ENCODE data around the gene PIP5K1B. TPM values are rescaled to one million over a fixed set of nuclear protein-coding genes. Genes with fewer than 3 reads are reported as not detected.

Gene PIP5K1B
- total and polyA plus RNA-seq, 2 experiments from 2014 or later: 1.3 to 2.8 TPM

DNA sequence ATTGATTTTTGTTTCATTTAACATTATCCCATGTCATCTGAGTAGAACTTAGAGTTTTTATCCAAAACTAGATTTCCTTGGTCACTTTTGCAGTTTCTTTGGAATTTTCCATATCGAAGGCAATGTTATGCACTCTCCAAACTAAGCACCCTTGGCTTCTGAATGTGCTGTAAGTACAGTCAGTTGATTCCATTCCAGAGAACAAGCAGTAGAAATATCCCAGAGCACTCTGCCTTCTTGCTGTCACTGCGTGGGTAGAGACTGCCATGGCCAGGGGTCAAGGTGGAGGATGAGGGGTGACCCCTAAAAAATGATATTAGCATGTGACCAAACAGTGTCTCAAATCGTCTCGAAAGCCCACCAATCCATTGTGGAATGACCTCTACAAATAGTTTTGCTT is 36.2 kb downstream of the PIP5K1B start (continued):
- no peak for TF ChIP-seq JUNB (IDR thresholded peaks at IDR 0.05; ENCODE audit: unreplicated experiment)
- TF ChIP-seq, protein P1, sequence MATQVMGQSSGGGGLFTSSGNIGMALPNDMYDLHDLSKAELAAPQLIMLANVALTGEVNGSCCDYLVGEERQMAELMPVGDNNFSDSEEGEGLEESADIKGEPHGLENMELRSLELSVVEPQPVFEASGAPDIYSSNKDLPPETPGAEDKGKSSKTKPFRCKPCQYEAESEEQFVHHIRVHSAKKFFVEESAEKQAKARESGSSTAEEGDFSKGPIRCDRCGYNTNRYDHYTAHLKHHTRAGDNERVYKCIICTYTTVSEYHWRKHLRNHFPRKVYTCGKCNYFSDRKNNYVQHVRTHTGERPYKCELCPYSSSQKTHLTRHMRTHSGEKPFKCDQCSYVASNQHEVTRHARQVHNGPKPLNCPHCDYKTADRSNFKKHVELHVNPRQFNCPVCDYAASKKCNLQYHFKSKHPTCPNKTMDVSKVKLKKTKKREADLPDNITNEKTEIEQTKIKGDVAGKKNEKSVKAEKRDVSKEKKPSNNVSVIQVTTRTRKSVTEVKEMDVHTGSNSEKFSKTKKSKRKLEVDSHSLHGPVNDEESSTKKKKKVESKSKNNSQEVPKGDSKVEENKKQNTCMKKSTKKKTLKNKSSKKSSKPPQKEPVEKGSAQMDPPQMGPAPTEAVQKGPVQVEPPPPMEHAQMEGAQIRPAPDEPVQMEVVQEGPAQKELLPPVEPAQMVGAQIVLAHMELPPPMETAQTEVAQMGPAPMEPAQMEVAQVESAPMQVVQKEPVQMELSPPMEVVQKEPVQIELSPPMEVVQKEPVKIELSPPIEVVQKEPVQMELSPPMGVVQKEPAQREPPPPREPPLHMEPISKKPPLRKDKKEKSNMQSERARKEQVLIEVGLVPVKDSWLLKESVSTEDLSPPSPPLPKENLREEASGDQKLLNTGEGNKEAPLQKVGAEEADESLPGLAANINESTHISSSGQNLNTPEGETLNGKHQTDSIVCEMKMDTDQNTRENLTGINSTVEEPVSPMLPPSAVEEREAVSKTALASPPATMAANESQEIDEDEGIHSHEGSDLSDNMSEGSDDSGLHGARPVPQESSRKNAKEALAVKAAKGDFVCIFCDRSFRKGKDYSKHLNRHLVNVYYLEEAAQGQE (IDR thresholded peaks at IDR 0.05; ENCODE audit: unreplicated experiment): no peak
- TF ChIP-seq ZNF331 (CRISPR knock-in tag; IDR thresholded peaks at IDR 0.05; ENCODE audit: low read depth): no peak
- TF ChIP-seq CREB1 (CRISPR knock-in tag; IDR thresholded peaks at IDR 0.05; ENCODE audit: low read depth): no peak

DNA sequence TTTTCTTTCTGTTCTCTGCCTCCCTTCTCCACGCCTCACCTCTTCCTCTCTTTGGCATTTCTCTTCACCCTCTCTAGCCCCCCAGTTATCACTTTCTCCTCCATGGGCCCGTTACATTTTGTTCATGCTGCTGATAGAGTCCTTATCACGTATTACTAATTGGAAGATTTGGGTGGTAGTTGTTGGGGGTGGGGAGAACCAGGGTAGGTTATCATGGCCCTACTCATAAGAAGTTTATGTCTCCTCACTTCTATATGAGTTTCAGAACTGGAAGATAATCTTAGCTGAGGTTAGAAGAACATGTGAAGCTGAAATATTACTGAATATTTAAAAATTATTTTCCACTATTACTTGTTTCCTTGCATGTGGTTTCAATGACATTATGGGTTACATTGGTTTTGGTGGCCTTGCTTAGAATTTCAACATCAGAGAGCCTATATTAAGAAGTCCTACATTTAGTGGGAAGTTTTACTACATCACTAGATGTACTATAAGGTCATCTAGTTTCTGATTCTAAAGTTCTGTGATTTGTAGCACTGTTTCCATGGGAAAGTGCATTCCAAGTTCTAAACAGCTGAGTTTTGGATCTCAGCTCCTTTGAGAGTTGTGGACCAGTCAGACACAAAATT is 36.8 kb downstream of the PIP5K1B start:
- no peaks in the 10 kb centered on the region for H3K27me3 ChIP-seq (ENCODE audit: insufficient read depth)
- Mint-ChIP-seq H3K27ac (no peak overlapping the region), H3K4me3 (no peak overlapping the region), H3K4me1 (peaks cover 20% of the 10 kb centered on the region), H3K27me3 (ENCODE audit: insufficient read depth, low read depth, poor library complexity) (peaks cover 2% of the 10 kb centered on the region), H3K9me3 (no peaks in the 10 kb centered on the region), H3K36me3 (ENCODE audit: low read depth) (no peaks in the 10 kb centered on the region)
- H3K9me2 ChIP-seq (ENCODE audit: insufficient read depth): 0 out of 2 replicates have a peak, but pooled peaks cover 6% of the 10 kb centered on the region
- H3F3A ChIP-seq (replicated peaks; ENCODE audit: low read depth): no peaks in the 10 kb centered on the region
- TF ChIP-seq ZNF331 (CRISPR knock-in tag; IDR thresholded peaks at IDR 0.05; ENCODE audit: low read depth) (no peak), POLR2AphosphoS5 (IDR thresholded peaks at IDR 0.05; ENCODE audit: low read depth) (no peak), STAT1 (IDR thresholded peaks at IDR 0.05; ENCODE audit: unreplicated experiment) (no peak), ZNF114 (CRISPR knock-in tag; IDR thresholded peaks at IDR 0.05) (no peak), JUNB (IDR thresholded peaks at IDR 0.05; ENCODE audit: unreplicated experiment) (no peak)
- TF ChIP-seq, protein P2, sequence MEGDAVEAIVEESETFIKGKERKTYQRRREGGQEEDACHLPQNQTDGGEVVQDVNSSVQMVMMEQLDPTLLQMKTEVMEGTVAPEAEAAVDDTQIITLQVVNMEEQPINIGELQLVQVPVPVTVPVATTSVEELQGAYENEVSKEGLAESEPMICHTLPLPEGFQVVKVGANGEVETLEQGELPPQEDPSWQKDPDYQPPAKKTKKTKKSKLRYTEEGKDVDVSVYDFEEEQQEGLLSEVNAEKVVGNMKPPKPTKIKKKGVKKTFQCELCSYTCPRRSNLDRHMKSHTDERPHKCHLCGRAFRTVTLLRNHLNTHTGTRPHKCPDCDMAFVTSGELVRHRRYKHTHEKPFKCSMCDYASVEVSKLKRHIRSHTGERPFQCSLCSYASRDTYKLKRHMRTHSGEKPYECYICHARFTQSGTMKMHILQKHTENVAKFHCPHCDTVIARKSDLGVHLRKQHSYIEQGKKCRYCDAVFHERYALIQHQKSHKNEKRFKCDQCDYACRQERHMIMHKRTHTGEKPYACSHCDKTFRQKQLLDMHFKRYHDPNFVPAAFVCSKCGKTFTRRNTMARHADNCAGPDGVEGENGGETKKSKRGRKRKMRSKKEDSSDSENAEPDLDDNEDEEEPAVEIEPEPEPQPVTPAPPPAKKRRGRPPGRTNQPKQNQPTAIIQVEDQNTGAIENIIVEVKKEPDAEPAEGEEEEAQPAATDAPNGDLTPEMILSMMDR (conservative IDR thresholded peaks at IDR 0.05; ENCODE audit: low read depth in 2 of 2): no peak
- no peak overlapping the region for H2AFZ ChIP-seq
- H3K4me3 ChIP-seq: no peak overlapping the region
- H3K27ac ChIP-seq (ENCODE audit: low read depth): no peak overlapping the region
- no peaks in the 10 kb centered on the region for H3K79me2 ChIP-seq (replicated peaks; ENCODE audit: insufficient read depth)
- DNase-seq (ENCODE audit: low spot score): no peak
- no peaks in the 10 kb centered on the region for H3K36me3 ChIP-seq (ENCODE audit: insufficient read depth)
- ATAC-seq: no peak
- H4K20me1 ChIP-seq (replicated peaks; ENCODE audit: insufficient read depth): no peaks in the 10 kb centered on the region
- H3K4me2 ChIP-seq: no peak overlapping the region
- H3K4me1 ChIP-seq (ENCODE audit: insufficient read depth): no peaks in the 10 kb centered on the region

DNA sequence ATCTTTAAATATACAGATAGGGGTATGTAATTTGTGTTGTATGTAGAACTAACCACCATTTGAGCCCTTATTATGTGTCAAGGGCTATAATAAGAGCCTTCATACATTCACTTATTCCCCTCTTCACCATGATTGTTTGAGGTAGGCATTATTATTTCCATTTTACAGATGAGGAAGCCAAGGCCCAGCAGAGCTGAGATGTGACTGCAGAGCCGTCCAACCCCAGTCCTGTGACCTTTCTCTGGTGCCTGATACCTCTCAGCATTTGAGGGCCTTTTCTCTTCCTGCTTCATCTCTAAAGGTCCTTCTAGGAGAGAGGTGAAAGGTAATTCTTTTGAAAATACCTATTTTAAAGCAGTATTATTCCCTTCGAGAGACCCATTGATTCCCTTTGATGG is 37.3 kb downstream of the PIP5K1B start:
- Histone ChIP-seq H3K79me2 (replicated peaks; ENCODE audit: insufficient read depth) (no peaks in the 10 kb centered on the region), H3K27me3 (ENCODE audit: insufficient read depth) (no peaks in the 10 kb centered on the region), H3K27ac (ENCODE audit: low read depth) (no peak overlapping the region), H3K36me3 (ENCODE audit: insufficient read depth) (no peaks in the 10 kb centered on the region), H3K4me2 (no peak overlapping the region), H3K4me3 (no peak overlapping the region), H3K4me1 (ENCODE audit: insufficient read depth) (no peaks in the 10 kb centered on the region), H2AFZ (no peak overlapping the region), H4K20me1 (replicated peaks; ENCODE audit: insufficient read depth) (no peaks in the 10 kb centered on the region), H3K9me2 (ENCODE audit: insufficient read depth) (0 out of 2 replicates have a peak, but pooled peaks cover 6% of the 10 kb centered on the region), H3F3A (replicated peaks; ENCODE audit: low read depth) (no peaks in the 10 kb centered on the region)
- Mint-ChIP-seq H3K27me3 (ENCODE audit: insufficient read depth, low read depth, poor library complexity) (peaks cover 2% of the 10 kb centered on the region), H3K27ac (no peak overlapping the region), H3K9me3 (no peaks in the 10 kb centered on the region), H3K36me3 (ENCODE audit: low read depth) (no peaks in the 10 kb centered on the region), H3K4me1 (peaks cover 17% of the 10 kb centered on the region), H3K4me3 (no peak overlapping the region)
- ATAC-seq (no peak), DNase-seq (ENCODE audit: low spot score) (no peak)
- TF ChIP-seq, protein P1 (IDR thresholded peaks at IDR 0.05; ENCODE audit: unreplicated experiment): no peak
- TF ChIP-seq STAT1 (IDR thresholded peaks at IDR 0.05; ENCODE audit: unreplicated experiment) (no peak), CREB1 (CRISPR knock-in tag; IDR thresholded peaks at IDR 0.05; ENCODE audit: low read depth) (no peak), JUNB (IDR thresholded peaks at IDR 0.05; ENCODE audit: unreplicated experiment) (no peak), POLR2AphosphoS5 (IDR thresholded peaks at IDR 0.05; ENCODE audit: low read depth) (no peak)
- TF ChIP-seq, protein P2 (conservative IDR thresholded peaks at IDR 0.05; ENCODE audit: low read depth in 2 of 2): no peak

All from GM23338 (cell line).